ENCODE results near the gene PNMA6F.

PNMA6F gene

DNA sequence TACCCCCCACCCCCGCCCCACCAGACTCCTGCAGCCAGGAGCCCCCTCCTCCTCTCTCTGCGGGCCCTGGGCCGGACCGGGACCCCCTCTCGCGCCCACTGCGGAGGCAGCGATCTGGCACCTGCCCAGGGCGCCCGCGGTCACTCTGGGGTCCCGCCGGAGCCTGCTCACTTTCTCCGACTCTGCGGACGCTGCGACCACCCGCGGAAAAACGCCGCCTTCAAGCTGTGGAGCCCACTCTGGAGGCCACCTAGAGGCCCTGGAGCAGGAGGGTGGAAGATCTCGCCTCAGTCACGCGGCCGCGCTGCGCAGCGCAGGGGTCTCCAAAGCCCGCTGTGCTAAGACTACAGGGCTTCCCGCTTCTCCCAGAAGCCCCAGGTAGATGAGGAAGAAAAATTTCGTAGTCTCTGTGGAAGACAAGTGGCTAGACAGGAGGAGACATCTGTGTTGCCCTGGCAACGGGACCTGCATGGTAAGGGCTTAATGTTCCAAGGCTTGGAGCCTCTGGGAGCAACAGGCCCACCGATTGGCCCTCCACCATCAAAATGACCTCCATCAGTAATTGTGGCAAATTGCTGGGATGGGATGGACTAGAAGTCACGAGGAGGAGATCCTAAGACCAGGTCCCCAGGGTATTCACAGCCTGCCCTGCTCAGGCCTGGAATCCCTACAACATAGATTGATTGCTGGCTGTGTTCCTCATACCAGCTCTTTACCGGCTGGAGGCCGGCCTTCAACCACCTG is at the start of gene PNMA6F:
PNMA6F (minus strand) TSS at position 387 of the 744 bp plus-strand sequence. CDS start 1,093 bp downstream, outside the sequence.
- DNase-seq = no peak

DNA sequence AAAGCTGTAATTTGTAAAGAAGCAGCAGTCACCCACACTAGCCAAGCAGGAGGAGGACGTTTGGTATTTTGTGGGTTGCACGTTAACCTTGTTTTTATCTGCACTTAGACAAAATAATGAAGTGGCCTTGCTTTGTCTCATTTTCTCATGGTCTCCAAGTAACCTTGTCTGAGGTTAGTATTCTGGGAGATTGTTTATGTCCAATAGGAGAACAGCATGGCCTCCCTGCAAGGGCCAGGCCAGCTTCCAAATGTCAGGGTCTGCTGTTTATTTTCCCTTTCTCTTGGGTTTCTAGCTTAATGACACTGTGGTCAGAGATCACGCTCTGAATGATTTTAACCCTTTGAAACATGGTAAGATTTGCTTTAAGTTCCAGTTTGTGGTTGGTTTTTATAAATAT is 49.7 kb upstream of the PNMA6F start:
- DNase-seq = no peak

DNA sequence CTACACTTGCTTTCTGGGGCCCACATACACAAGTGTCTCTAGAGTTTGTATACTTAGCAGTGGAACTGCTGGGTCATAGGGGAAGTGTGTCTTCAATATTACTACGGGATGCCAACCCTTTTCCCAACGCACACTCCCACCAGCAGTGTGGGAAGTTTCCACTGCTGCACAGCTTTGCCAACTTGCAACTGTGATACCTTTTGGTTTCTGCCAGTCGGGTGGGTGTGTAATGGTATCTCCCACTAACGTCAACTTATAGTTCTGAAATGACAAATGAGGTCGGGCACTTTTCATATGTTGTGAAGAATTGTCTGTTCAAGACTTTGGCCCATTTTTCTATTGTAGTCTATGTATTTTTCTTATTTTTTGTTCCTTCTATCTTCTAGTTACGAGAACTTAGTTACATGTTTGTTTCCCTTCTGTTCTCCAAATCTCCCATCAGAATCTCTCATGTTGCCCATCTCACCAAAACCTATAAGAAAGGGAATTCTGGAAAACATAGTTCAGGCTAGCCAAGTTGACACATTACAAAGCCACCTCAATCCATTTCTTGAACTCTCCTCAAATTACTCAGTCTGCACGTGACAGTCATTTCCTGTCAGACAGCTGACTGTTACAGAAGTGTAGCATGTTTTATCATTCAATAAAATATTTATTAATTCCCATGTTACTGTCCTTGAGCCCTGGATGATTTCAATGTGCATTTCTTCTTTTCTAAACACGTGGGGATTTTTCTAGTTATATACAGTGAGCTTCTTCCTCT is 48.9 kb upstream of the PNMA6F start:
- no peak for DNase-seq

GRCh38 chrX:153366878-153367538 is 45.4 kb upstream of the PNMA6F start:
- no peak for DNase-seq

- no peak for DNase-seq
Measured at GRCh38 chrX:153366119-153366518, 44.6 kb upstream of the PNMA6F start.

DNA sequence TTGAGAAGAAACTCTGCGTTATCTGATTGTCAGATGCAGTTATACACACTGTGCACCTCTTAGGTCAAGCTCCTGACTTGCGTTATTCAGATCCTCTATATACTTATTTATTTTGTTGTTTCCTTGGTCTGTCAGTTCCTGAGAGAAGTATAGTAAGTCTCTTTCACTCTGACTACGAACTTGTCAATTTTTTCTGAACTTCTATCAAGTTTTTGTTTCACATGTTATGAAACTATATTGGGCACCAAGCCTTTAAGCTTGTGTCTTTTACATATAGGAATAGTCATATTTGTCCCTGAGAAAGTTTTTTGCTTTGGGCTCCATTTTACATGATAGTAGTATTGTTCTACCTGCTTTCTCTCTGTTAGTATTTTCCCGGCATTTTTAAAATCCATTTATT is 44.1 kb upstream of the PNMA6F start:
- DNase-seq = no peak

- no peak for DNase-seq
Measured at GRCh38 chrX:153361781-153362397, 40.3 kb upstream of the PNMA6F start.

DNA sequence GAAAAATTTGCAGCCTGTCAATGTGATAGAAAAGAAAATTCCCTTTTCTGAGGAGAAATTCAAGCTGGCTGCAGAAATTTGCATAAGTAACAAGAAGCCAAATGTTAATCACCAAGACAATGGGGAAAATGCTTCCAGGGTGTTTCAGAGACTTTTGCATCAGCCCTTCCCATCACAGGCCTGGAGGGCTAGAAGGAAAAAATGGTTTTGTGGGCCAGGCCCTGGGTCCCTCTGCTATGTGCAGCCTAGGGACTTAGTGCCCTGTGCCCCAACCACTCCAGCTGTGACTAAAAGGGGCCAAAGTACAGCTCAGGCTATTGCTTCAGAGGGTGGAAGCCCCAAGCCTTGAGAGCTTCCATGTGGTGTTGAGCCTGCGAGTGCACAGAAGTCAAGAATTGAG is 36.3 kb upstream of the PNMA6F start:
- no peak for DNase-seq

DNA sequence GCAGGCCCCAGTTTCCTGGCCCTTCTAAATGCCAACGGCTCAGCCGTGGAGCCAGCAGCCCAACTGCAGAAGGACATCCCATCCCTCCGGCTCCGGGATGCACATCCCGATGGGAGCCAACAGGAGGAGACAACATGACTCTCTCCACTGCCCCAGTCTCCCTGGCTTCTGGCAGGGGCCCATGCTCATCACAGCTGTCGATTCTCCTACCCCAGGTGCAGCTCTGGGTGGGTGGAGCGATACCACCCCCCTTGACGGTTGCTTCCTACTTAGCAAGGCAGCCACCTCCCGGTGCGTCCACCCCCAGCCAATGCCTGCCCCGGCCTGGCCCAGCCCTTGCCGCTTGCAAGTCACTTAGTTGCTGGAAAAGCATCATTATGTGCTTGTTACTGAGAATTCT is 31.8 kb upstream of the PNMA6F start:
- no peak for DNase-seq

DNA sequence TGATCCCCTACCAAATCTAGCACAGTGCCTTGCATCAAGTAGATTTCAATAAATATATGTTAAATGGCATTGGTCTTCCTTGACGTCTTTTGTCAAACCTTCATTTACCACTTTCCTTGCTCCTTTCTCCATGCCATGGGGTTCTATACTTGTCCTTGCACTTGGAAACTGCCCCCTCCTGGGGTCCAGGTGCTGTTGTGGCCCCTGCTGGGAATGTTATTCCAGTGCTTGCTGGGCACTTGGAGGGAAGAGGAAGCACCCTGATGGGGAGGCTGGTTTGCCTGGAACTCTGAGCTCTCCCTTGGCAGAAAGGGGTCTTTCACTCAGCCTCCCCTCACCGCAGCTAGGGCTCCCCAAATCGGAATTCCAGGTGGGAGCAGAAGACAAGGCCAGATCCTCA is 31.3 kb upstream of the PNMA6F start:
- no peak for DNase-seq

DNA sequence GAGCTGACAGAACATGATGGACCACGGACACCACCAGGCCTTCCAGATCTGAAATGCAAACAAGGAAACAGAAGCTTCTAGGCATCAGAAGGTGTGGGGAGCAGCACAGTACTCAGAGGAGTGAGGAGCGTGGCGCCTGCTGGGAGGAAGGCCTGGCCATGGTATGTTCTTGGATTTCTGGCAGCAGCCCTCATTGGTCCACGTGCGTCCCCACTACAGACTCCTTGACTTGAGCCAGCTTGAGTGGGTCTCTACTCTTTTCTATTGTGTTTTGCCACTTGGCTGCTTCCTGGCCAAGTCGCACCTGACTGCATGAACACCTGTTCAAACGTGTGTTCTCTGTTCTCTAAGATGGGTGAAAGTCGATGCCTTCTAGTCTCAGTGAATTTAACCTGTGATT is 30.4 kb upstream of the PNMA6F start:
- DNase-seq = no peak

DNA sequence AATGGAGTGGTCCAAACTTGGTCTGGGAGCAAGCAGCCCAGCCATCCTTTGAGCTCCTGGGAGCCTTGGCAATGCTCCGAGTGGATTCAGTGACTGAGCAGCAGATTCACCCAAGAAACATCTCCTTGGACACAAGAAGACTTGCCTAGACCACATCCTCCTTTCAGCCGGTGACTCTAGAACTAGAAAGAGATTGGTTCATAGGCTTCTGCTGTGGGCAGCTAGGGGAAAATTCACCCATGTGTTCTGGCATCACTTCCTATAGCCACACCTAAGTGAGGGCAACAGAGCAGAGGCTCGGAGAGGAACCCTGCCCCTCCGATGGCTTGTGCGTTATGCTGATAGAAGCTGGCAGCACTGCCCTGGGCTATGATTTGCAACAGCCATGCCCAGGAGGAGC is 28.4 kb upstream of the PNMA6F start:
- DNase-seq = no peak

GRCh38 chrX:153348421-153348820 is 26.9 kb upstream of the PNMA6F start:
- DNase-seq = no peak

DNA sequence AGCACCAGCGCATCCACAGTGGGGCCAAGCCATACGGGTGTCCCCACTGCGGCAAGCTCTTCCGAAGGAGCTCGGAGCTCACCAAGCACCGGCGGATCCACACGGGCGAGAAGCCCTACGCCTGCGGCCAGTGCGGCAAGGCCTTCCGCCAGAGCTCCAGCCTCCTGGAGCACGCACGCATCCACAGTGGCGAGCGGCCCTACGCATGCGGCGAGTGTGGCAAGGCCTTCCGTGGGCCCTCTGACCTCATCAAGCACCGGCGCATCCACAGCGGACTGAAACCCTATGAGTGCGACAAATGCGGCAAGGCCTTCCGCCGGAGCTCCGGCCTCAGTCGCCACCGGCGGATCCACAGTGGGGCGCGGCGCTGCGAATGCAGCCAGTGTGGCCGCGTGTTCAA is 26.0 kb upstream of the PNMA6F start:
- no peak for DNase-seq

- no peak for DNase-seq
Measured at GRCh38 chrX:153343674-153344073, 22.1 kb upstream of the PNMA6F start.

DNA sequence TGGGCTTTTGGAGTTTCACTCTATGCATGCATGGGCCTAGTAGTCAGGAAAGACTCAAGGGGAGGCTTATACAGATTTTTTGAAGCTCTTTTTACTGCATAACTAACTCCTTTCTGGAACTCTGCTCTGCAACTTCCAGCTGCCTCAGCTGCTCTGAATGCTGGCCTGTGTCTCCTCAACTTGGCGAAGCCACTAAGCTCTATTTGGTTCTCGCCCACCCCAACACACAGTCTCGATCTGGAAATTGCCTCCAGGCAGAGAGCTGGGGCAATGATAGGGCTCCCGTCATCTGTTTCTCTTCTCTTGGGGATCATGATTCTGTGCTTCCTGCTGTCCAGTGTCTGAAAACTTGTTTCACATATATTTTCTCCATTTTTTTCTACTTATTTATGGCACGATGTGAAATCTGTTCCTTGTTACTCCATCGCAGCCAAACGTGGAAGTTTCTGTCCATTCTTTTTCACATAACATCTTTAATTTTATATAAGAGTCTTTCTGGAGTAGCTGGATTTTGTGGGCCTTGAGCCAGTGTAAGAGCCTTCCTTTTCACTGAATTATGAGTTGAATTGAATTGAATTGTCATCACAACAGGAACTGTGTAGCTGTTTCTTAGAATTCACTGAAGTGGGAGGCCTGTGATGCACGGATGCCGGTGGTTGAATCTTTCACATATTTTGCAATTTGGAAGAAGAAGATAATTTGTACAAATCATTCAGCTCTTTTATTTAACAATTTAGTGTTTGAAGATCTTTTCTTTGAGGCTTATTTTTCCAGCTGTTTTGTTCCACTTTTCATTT is 21.4 kb upstream of the PNMA6F start:
- no peak for DNase-seq

DNA sequence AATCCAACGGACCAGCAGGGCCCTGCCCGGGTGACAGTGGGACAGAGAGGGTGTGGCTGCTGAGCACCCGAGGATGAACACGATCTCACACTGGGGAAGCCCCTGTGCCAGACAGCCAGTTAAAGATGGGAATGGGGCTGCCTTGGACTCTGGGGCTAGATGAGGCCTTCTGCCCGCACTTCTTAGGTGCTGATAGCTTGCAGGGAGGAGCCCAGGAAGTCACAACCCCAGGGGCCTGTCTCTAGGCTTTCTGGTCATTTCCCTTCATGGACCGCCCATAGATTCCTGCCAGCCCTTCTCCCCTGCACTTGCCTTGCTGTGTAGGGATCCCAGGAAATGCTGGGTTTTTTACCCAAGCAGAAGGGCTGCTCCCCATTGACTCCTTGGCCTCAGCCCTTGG is 18.5 kb upstream of the PNMA6F start:
- no peak for DNase-seq

DNA sequence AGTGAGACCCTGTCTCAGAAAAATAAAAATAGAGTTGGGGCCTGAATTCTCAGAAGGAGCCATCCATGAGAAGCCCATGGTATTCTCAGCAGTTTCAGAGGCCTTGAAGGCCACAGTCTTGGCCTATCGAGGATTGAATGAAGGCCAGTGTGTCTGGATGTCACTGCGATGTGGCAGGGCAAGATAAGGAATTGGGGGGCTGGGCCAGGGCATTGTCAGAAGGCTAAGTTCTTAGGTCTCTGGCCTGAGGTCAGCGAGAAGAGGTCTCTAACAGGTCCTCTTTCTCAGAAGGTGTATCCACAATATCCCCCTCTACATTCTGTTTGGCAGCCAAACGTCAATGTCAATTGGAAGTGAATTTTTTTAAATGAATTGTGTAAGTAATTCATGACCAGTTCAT is 18.1 kb upstream of the PNMA6F start:
- DNase-seq = no peak

- no peak for DNase-seq
Measured at GRCh38 chrX:153338836-153339235, 17.3 kb upstream of the PNMA6F start.

DNA sequence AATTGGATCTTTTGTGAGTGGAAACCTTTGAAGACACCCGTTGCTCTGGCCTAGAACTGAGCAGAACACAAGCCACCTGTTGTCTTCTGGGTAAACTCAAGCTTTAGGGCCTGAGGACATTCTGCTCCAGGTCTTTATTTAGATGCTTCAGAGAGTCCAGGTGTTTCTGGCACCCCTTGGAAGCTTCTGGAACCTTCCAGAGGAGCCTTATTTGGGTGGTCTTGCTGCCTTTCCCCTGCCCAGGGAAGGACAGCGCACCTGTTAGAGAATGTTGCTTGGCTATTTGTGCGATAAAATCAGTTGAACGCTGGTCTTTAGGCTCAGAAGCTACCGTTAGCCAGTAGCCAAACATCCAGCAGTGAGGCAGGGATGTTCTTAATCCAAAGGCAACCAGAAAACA is 15.4 kb upstream of the PNMA6F start:
- no peak for DNase-seq

DNA sequence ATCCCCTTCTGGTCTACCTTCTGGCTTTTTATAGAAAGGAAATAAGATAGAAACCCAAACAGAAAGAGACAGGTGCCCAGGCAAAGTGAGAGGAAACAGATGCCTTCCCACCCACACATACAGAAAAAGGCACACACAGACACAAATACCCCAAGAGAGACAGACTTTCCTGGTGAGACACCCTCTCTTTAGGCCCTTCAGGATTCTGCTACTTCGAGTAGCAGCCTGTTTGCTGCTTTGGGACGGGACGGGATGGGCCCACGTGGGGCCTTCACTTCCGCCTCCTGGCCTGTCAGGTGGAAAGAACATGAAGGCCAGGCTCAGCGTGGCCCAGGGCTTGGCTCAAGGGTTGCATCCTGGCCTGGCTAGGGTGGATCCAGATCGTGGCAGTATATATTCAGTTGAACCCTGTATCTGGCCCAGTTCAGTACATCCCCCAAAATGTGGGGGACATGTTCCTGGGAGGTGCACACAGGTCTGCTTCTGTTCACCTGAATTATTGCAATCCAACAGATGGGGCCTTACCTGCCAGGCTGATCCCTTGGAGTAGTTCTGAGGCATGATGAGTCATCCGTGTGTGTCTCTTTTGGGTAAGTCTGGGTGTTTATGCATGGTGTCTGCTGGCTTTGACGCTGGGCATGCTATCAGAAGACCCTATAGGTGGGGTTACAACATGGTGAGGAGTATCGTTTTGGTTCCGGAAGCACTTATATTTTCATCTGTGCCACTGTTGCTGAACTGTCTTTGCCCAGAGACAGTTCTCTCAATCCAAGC is 14.7 kb upstream of the PNMA6F start:
- DNase-seq = no peak
